ENCODE data around the gene C5orf15. TPM values are rescaled to one million over a fixed set of nuclear protein-coding genes. Genes with fewer than 3 reads are reported as not detected.

The C5orf15 gene
- total RNA-seq, 3 donors from 2014 or later = 26.0 to 31.2 (median 28.6) TPM

- peak; percentile 14 to 32 for ATAC-seq
- Mint-ChIP-seq H3K36me3 (ENCODE audit: insufficient read depth) (no peaks in the 10 kb centered on the region), H3K27me3 (ENCODE audit: low read depth) (peaks cover 5% of the 10 kb centered on the region), H3K4me3 (no peak overlapping the region), H3K4me1 (ENCODE audit: low read depth) (peaks cover 15% of the 10 kb centered on the region), H3K9me3 (no peaks in the 10 kb centered on the region)
- no peak for DNase-seq
Observed at GRCh38 chr5:133919148-133920136, 49.0 kb downstream of the C5orf15 start.

DNA sequence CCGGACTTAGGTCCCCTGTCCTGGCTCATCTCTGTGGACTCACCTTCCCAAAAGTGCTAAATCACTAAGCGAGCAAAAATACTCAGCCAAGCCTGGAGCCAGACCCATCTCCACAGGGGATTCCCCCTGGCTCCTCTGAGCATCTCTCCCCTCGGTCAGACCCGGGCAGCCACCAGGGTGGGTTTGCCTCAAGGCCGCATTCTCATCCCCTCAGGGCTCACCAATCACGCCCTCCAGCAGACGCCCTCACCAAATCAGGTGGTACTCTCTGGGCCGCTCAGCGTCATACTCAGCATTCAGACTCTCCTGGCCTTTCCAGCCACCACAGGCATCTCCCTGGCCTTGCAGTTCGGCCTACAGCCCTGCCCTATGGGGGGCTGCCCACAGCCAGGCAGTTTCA, 49.7 kb downstream of the C5orf15 start:
- peaks cover 15% of the 10 kb centered on the region for H3K4me1 Mint-ChIP-seq (ENCODE audit: low read depth)
- no peaks in the 10 kb centered on the region for H3K9me3 Mint-ChIP-seq
- no peaks in the 10 kb centered on the region for H3K36me3 Mint-ChIP-seq (ENCODE audit: insufficient read depth)

DNA sequence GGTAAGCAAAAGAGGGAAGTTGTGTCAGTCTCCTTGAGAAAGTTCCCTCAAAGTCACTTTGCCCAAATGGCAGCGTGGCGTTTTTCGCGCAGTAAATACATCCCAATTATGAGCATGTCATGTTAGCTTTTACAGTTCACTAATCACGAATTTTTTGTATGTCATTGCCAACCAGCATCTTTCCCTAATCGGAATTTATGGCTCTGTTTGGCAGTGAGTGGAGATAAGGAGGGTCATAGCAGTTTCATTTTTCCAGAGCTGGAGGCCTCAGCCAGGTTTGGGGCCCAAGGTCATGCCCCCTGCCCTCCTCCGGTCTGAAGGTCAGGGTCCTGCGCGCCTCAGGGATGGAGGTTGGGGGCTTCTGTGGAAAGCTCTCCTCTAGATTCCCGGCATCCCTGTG, 50.1 kb downstream of the C5orf15 start:
- no peak overlapping the region for H3K4me3 Mint-ChIP-seq
- H3K4me1 Mint-ChIP-seq (ENCODE audit: low read depth) = peaks cover 15% of the 10 kb centered on the region
- H3K27me3 Mint-ChIP-seq (ENCODE audit: low read depth) = peaks cover 5% of the 10 kb centered on the region
- no peak for ATAC-seq
- H3K36me3 Mint-ChIP-seq (ENCODE audit: insufficient read depth) = no peaks in the 10 kb centered on the region
- no peaks in the 10 kb centered on the region for H3K9me3 Mint-ChIP-seq
- DNase-seq = no peak

More for the DNA sequence above, 49.7 kb downstream of the C5orf15 start:
- DNase-seq (no peak), ATAC-seq (no peak)
- Mint-ChIP-seq H3K4me3 (no peak overlapping the region), H3K27me3 (ENCODE audit: low read depth) (peaks cover 5% of the 10 kb centered on the region)

DNA sequence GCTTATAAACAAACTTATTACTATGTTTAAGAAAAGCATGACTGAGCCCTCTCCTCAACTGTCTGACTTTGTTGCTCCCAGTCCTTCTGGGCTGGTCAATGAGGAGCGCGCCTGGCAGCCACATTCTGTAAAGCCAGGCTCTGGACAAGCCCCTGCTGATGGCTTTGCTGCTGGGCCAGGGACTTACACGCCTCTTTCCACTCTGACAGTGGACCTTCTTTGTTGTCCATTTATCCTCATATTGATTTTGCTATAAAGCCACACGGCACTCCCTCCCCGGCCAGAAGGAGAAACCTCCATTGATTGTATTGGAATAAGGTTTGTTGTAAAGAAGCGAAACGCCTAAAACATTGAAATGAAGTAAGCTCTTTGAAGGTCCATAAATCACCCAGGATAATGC, 50.6 kb downstream of the C5orf15 start:
- Mint-ChIP-seq H3K9me3 (no peaks in the 10 kb centered on the region), H3K4me1 (ENCODE audit: low read depth) (peaks cover 15% of the 10 kb centered on the region), H3K27me3 (ENCODE audit: low read depth) (peaks cover 5% of the 10 kb centered on the region), H3K36me3 (ENCODE audit: insufficient read depth) (no peaks in the 10 kb centered on the region), H3K4me3 (no peak overlapping the region)
- no peak for ATAC-seq
- no peak for DNase-seq

DNA sequence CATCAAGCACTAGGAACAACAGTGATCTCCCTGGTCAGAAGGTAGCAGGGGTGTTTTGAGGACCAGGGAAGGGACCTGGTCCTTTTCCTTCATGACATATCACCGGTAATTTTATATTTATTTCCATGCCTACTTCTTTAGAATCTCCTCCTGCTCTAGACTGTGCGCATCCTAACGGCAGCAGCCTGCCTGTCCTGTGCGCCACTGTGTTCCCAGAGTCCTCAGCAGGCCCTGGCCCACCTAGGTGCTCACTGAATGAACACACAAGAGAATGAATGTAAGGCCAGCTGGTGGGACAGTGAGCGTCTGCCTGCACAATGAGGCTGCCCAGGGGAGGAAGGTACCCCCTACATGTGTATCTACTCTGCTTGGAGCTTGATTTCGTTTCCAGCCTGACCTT, 51.5 kb downstream of the C5orf15 start:
- Mint-ChIP-seq H3K27me3 (ENCODE audit: low read depth) (peaks cover 5% of the 10 kb centered on the region), H3K9me3 (no peaks in the 10 kb centered on the region), H3K4me1 (ENCODE audit: low read depth) (peaks cover 15% of the 10 kb centered on the region), H3K4me3 (no peak overlapping the region), H3K36me3 (ENCODE audit: insufficient read depth) (no peaks in the 10 kb centered on the region)
- no peak for ATAC-seq
- DNase-seq = no peak

DNA sequence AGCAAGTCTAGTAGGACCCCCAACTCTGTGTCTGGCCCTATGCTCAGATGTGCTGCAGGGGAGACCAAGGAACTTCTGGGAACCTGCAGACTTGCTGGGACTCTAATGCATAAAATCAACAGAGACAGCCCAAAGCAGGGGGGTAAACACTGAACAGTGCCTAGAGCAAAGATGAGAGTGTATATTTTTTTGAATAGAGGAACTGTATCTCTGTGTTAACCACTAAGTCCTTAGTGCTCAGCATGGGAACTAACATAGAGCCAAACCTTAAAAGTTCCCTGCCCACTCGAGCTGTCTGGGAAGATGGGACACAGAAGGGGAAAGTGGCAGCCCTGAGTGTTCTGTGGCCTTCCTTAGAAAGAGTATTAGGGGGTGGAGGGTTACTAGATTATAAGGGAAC, 51.9 kb downstream of the C5orf15 start:
- H3K9me3 Mint-ChIP-seq = no peaks in the 10 kb centered on the region
- no peaks in the 10 kb centered on the region for H3K36me3 Mint-ChIP-seq (ENCODE audit: insufficient read depth)
- peaks cover 5% of the 10 kb centered on the region for H3K27me3 Mint-ChIP-seq (ENCODE audit: low read depth)
- DNase-seq (no peak), ATAC-seq (no peak)
- H3K4me1 Mint-ChIP-seq (ENCODE audit: low read depth) = peaks cover 15% of the 10 kb centered on the region
- no peak overlapping the region for H3K4me3 Mint-ChIP-seq

- H3K27me3 Mint-ChIP-seq (ENCODE audit: low read depth) = no peaks in the 10 kb centered on the region
- ATAC-seq (no peak), DNase-seq (no peak)
- no peaks in the 10 kb centered on the region for H3K36me3 Mint-ChIP-seq (ENCODE audit: insufficient read depth)
- H3K9me3 Mint-ChIP-seq = no peaks in the 10 kb centered on the region
- H3K4me1 Mint-ChIP-seq (ENCODE audit: low read depth) = peaks cover 2% of the 10 kb centered on the region
- H3K4me3 Mint-ChIP-seq = no peak overlapping the region
Observed at GRCh38 chr5:133914434-133914833, 54.0 kb downstream of the C5orf15 start.

DNA sequence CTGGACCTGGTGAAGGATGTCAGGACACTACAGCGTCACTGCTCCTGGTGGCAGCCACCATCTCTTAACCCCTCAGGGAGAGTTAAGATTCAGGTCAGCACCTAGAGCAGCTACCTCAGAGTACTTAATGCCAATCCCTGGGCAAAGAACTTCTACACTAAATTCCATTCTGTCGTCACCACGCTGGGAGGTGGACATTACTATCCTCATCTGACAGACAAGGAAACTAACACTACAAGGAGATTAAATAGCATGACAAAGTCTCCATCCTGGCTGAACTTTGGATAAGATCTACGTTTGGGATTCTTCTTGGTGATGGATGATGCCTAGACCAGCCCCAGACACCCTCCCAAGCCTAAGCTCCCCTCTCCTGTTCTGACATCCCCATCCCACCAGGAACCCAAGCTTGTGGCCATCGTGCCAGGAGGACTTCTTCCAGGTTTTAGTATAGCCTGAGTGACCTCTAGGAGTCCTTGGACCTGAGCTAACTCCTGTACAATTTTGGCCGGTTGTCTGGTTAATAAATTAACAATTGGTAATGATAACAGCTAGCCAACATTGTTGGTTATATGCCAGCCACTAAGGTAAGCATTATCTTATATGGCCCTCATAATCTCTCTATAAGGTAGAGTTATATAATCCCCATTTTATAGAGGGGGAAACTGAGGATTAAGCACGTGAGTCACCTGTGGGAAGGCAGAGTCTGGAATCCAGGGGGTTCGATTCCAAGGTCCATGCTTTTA, 54.8 kb downstream of the C5orf15 start:
- DNase-seq (no peak), ATAC-seq (no peak)
- Mint-ChIP-seq H3K27me3 (ENCODE audit: low read depth) (no peaks in the 10 kb centered on the region), H3K36me3 (ENCODE audit: insufficient read depth) (no peaks in the 10 kb centered on the region), H3K4me3 (no peak overlapping the region), H3K9me3 (no peaks in the 10 kb centered on the region), H3K4me1 (ENCODE audit: low read depth) (no peaks in the 10 kb centered on the region)

GRCh38 chr5:133912951-133913350, 55.5 kb downstream of the C5orf15 start:
- H3K4me1 Mint-ChIP-seq (ENCODE audit: low read depth) = no peaks in the 10 kb centered on the region
- no peaks in the 10 kb centered on the region for H3K36me3 Mint-ChIP-seq (ENCODE audit: insufficient read depth)
- DNase-seq = no peak
- no peaks in the 10 kb centered on the region for H3K9me3 Mint-ChIP-seq
- no peak overlapping the region for H3K4me3 Mint-ChIP-seq
- no peak for ATAC-seq
- H3K27me3 Mint-ChIP-seq (ENCODE audit: low read depth) = no peaks in the 10 kb centered on the region

DNA sequence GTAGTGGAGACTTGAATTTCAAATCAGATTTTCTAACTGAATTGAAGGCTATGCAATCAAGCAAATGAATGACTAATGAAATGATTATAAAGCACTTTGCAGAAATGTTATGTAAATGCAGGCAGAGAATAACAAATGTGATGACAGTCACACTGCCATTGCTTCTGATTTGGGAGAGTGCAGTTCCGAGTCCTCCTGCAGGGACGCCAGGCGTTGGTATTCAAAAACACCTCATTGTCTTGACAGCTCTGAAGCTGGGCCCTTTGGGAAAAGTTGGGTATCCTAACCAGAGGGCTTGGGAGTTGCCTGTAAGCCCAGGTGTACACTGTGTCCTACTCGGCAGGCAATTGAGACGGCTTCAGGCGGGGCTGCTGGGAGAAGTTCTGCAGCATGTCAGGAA, 57.9 kb downstream of the C5orf15 start:
- Mint-ChIP-seq H3K27me3 (ENCODE audit: low read depth) (no peaks in the 10 kb centered on the region), H3K36me3 (ENCODE audit: insufficient read depth) (no peaks in the 10 kb centered on the region), H3K9me3 (no peaks in the 10 kb centered on the region), H3K4me1 (ENCODE audit: low read depth) (no peaks in the 10 kb centered on the region), H3K4me3 (no peak overlapping the region)
- ATAC-seq = no peak
- DNase-seq = no peak

GRCh38 chr5:133909603-133910002, 58.8 kb downstream of the C5orf15 start:
- no peak for ATAC-seq
- Mint-ChIP-seq H3K9me3 (no peaks in the 10 kb centered on the region), H3K4me3 (no peak overlapping the region), H3K27me3 (ENCODE audit: low read depth) (no peaks in the 10 kb centered on the region), H3K4me1 (ENCODE audit: low read depth) (no peaks in the 10 kb centered on the region), H3K36me3 (ENCODE audit: insufficient read depth) (no peaks in the 10 kb centered on the region)
- no peak for DNase-seq

- DNase-seq = no peak
- no peak for ATAC-seq
- no peaks in the 10 kb centered on the region for H3K9me3 Mint-ChIP-seq
- no peaks in the 10 kb centered on the region for H3K4me1 Mint-ChIP-seq (ENCODE audit: low read depth)
- no peak overlapping the region for H3K4me3 Mint-ChIP-seq
- no peaks in the 10 kb centered on the region for H3K36me3 Mint-ChIP-seq (ENCODE audit: insufficient read depth)
- H3K27me3 Mint-ChIP-seq (ENCODE audit: low read depth) = no peaks in the 10 kb centered on the region
Observed at GRCh38 chr5:133907075-133907474, 61.4 kb downstream of the C5orf15 start.

GRCh38 chr5:133906303-133906702, 62.1 kb downstream of the C5orf15 start:
- ATAC-seq = no peak
- DNase-seq = no peak

More at GRCh38 chr5:133906303-133906702, 62.1 kb downstream of the C5orf15 start:
- Mint-ChIP-seq H3K36me3 (ENCODE audit: insufficient read depth) (no peaks in the 10 kb centered on the region), H3K4me3 (no peak overlapping the region), H3K27me3 (ENCODE audit: low read depth) (no peaks in the 10 kb centered on the region), H3K4me1 (ENCODE audit: low read depth) (no peaks in the 10 kb centered on the region), H3K9me3 (no peaks in the 10 kb centered on the region)
